ENCODE data around the gene LCOR. TPM values are rescaled to one million over a fixed set of nuclear protein-coding genes. Genes with fewer than 3 reads are reported as not detected.

Gene LCOR
- total and polyA plus RNA-seq, 9 of the 15 experiments (the other 6 are each of a cell fraction or from before 2014, with no cell fraction given) = 3.6 to 25.2 (median 14.4) TPM

- DNase-seq (ENCODE audit: extremely low read depth in 1 of 4, low spot score in 3 of 4) (peak in 1 of 4 experiments; percentile 62), FAIRE-seq (peak; percentile 77), ATAC-seq (peak; percentile 92)
- whole genome bisulfite sequencing (ENCODE audit: insufficient coverage, low coverage, missing lambda C conversion rate) = 31% methylated on average over 4 of the region's 7 CpGs
- CTCF ChIA-PET (ENCODE audit: low intra/inter-chr PET ratio) = no interaction called here
- Histone ChIP-seq H3K9me1 (ENCODE audit: control insufficient read depth, insufficient read depth, low read length) (no peaks in the 10 kb centered on the region), H3K9ac (ENCODE audit: insufficient read depth in 1 of 2, low read depth in 2 of 2, low read length in 2 of 2) (no peak overlapping the region), H3K4me3 (no peak overlapping the region), H2AFZ (ENCODE audit: low read depth, low read length) (no peak overlapping the region), H3K27me3 (ENCODE audit: control insufficient read depth in 2 of 2, insufficient read depth in 2 of 2, low read length in 2 of 2) (no peaks in the 10 kb centered on the region), H3K4me2 (ENCODE audit: insufficient read depth, low read length) (peak overlapping the region; percentile 66), H3K9me3 (replicated peaks; ENCODE audit: control insufficient read depth, insufficient read depth, low read depth, low read length) (no peaks in the 10 kb centered on the region), H3K36me3 (ENCODE audit: control insufficient read depth, insufficient read depth, low read length) (peaks cover 10% of the 10 kb centered on the region; the same call in 1 of the 3 replicates), H3K4me1 (replicated peaks in 1 of 2; ENCODE audit: control insufficient read depth in 2 of 2, insufficient read depth in 2 of 2, low read length in 2 of 2) (peaks cover 0 to 10% of the 10 kb centered on the region in 2 experiments; a peak in 3 of 5 replicates), H3K27ac (ENCODE audit: extremely low read depth, low read depth, low read length) (peak overlapping the region; percentile 65; the same call in 2 of the 3 replicates), H4K20me1 (replicated peaks; ENCODE audit: control insufficient read depth, insufficient read depth, low read length) (peaks cover 6% of the 10 kb centered on the region; the same call in 1 of the 2 replicates), H3K79me2 (ENCODE audit: control insufficient read depth, insufficient read depth, low read length) (peaks cover 99% of the 10 kb centered on the region)
- intact Hi-C loops (cut with micrococcal nuclease) = no loop called here
- BruUV-seq (replicated peaks) = no TSS peak
- POLR2A ChIA-PET = no interaction called here
- in situ Hi-C loops (cut with MboI) = no loop called here
- TF ChIP-seq GABPA (tag; conservative IDR thresholded peaks at IDR 0.05; ENCODE audit: low read depth) (no peak), GMEB1 (CRISPR knock-in tag; IDR thresholded peaks at IDR 0.05) (no peak), ZMIZ1 (IDR thresholded peaks at IDR 0.05; ENCODE audit: low read depth in 2 of 2, low read length in 2 of 2) (no peak), RERE (CRISPR knock-in tag; IDR thresholded peaks at IDR 0.05; ENCODE audit: borderline replicate concordance) (no peak), ZBTB17 (CRISPR knock-in tag; IDR thresholded peaks at IDR 0.05) (no peak), MTF1 (CRISPR knock-in tag; IDR thresholded peaks at IDR 0.05; ENCODE audit: borderline replicate concordance) (no peak), SMC3 (conservative IDR thresholded peaks at IDR 0.05; ENCODE audit: insufficient read depth, low read depth, low read length) (no peak), ESRRB (CRISPR knock-in tag; IDR thresholded peaks at IDR 0.05; ENCODE audit: borderline replicate concordance) (no peak), ZNF133 (CRISPR knock-in tag; IDR thresholded peaks at IDR 0.05) (no peak)
Measured at GRCh38 chr10:96840841-96841518, 8.9 kb downstream of the LCOR start.
